CD4-positive, alpha-beta memory T cell (primary cell): ENCODE measurements around the gene PRDM10. TPM values are rescaled to one million over a fixed set of nuclear protein-coding genes. Genes with fewer than 3 reads are reported as not detected.

Experiments
- CTCF ChIA-PET: fragments of 350-600 bp; sonication (Branson Sonifier 250); formaldehyde crosslinking; loops from one replicate; lab custom pipeline; 2021; ENCODE audit warnings: inconsistent platforms; ENCODE audit not compliant: partially characterized antibody; lab: Charles Lee
- POLR2A ChIA-PET: fragments of 350-600 bp; sonication (Branson Sonifier 250); formaldehyde crosslinking; loops from one replicate; lab custom pipeline; 2021; ENCODE audit not compliant: partially characterized antibody; lab: Charles Lee
- DNase-seq, 5 donors: peaks; one replicate each; pipeline versions ENCODE4 v3.0.0 to v3.0.0-alpha.2; 2020 to 2022; ENCODE audit warnings: mixed read lengths in 1 of 5
- H3K27ac ChIP-seq: one replicate; pipeline ENCODE4 v1.7.0; 2013; ENCODE audit warnings: low read depth, low read length
- H3K27me3 ChIP-seq: 2 replicates; pipeline ENCODE4 v1.7.0; 2013; ENCODE audit warnings: mild to moderate bottlenecking, low read length, moderate library complexity; ENCODE audit not compliant: insufficient read depth
- H3K36me3 ChIP-seq: 2 replicates; pipeline ENCODE4 v1.7.0; 2013; ENCODE audit warnings: mild to moderate bottlenecking, low read length, moderate library complexity; ENCODE audit not compliant: insufficient read depth
- H3K4me1 ChIP-seq: 2 replicates; pipeline ENCODE4 v1.7.0; 2013; ENCODE audit warnings: mild to moderate bottlenecking, low read length, moderate library complexity; ENCODE audit not compliant: insufficient read depth
- H3K4me3 ChIP-seq, 2 donors: one replicate each; pipeline ENCODE4 v1.7.0; 2013; ENCODE audit warnings: low read length in 2 of 2, mild to moderate bottlenecking in 1 of 2
- H3K9me3 ChIP-seq, 2 donors: one replicate each; pipeline ENCODE4 v1.7.0; 2013; ENCODE audit warnings: low read length in 2 of 2, control low read depth in 1 of 2; ENCODE audit not compliant: control insufficient read depth in 1 of 2
- H3K27ac Mint-ChIP-seq, 7 donors: one replicate each; pipeline ENCODE4 v1.8.0; 2020 to 2021; ENCODE audit warnings: mixed read lengths in 7 of 7, mild to moderate bottlenecking in 6 of 7, inconsistent platforms in 3 of 7, moderate library complexity in 3 of 7
- H3K27me3 Mint-ChIP-seq, 2 donors: one replicate each; pipeline ENCODE4 v1.8.0; 2020 to 2021; ENCODE audit warnings: mixed read lengths in 2 of 2
- H3K36me3 Mint-ChIP-seq, 2 donors: one replicate each; pipeline ENCODE4 v1.8.0; 2020 to 2021; ENCODE audit warnings: mixed read lengths in 2 of 2, inconsistent platforms in 1 of 2, mild to moderate bottlenecking in 1 of 2
- H3K4me1 Mint-ChIP-seq, 4 donors: one replicate each; pipeline ENCODE4 v1.8.0; 2020 to 2021; ENCODE audit warnings: mixed read lengths in 4 of 4, mild to moderate bottlenecking in 1 of 4
- H3K4me3 Mint-ChIP-seq, 8 donors: one replicate each; pipeline ENCODE4 v1.8.0; 2020 to 2021; ENCODE audit warnings: mixed read lengths in 8 of 8, mild to moderate bottlenecking in 7 of 8, moderate library complexity in 6 of 8, inconsistent platforms in 3 of 8
- H3K9me3 Mint-ChIP-seq, 8 donors: one replicate each; pipeline ENCODE4 v1.8.0; 2020 to 2021; ENCODE audit warnings: mixed read lengths in 8 of 8, mild to moderate bottlenecking in 5 of 8, inconsistent platforms in 3 of 8, moderate library complexity in 1 of 8
- intact Hi-C: fragments of 100-400 bp; cut with micrococcal nuclease; formaldehyde crosslinking; loops from one replicate; pipeline ENCODE4 v1.15.1; 2023
- polyA plus RNA-seq, 2 donors: library from polyadenylated mRNA; unstranded; fragments of 300-500 nt; fragmentation: Illumina TruSeq; gene quantifications; one replicate each; pipeline ENCODE4 v1.2.3, GENCODE V29; 2021
- total RNA-seq, 2 experiments: library from RNA; stranded (reverse); gene quantifications; one replicate each; pipeline ENCODE4 v1.2.3, GENCODE V29; 2021

The PRDM10 gene
- total and polyA plus RNA-seq, 4 experiments from 2014 or later: 1.3 to 13.0 (median 7.8) TPM

DNA sequence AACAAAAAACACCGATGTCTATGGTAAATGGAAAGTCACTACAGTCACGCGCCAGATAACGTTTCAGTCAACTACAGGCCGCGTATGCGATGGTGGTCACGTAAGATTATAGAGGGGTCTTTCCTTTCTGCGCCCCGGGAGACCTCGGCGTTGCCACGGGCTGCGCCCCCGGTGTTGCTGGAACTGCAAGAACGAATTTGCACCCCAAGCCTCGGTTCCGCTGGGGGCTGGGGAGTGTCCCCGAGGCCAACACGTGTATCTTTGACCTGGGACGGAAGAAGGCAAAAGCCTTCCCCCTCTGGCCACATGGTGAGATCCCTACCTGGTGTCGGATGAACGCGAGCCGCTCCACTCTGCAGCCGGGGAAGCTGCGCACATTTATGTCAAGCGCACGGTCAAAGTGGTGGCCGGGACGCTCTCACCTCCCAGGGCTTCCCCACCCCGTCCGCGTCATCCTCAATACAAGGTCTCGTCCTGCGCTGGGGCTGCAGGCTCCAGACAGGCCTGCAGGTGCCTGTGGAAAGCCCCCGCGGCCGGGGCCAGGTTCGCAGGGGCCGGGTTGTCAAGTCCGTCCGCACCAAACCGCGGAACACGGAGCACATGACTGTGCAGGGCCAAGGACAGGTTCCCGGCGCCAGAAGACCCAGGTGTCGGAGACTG lies 37.8 kb upstream of the PRDM10 start:
- Histone ChIP-seq H3K4me3 (no peak overlapping the region), H3K9me3 (no peaks in the 10 kb centered on the region), H3K4me1 (no peaks in the 10 kb centered on the region), H3K36me3 (no peaks in the 10 kb centered on the region), H3K27ac (no peak overlapping the region), H3K27me3 (no peaks in the 10 kb centered on the region)
- peaks cover 8 to 13% of the 10 kb centered on the region in 2 donors for H3K27me3 Mint-ChIP-seq
- intact Hi-C loops: no loop called here
- H3K4me1 Mint-ChIP-seq: peaks cover 0 to 5% (median 1%) of the 10 kb centered on the region in 4 donors
- no peaks in the 10 kb centered on the region for H3K36me3 Mint-ChIP-seq
- peaks cover 0 to 3% (median 0%) of the 10 kb centered on the region in 8 donors for H3K9me3 Mint-ChIP-seq
- no peak for DNase-seq
- CTCF ChIA-PET: no interaction called here
- POLR2A ChIA-PET: no interaction called here
- no peak overlapping the region for H3K27ac Mint-ChIP-seq
- H3K4me3 Mint-ChIP-seq: no peak overlapping the region

DNA sequence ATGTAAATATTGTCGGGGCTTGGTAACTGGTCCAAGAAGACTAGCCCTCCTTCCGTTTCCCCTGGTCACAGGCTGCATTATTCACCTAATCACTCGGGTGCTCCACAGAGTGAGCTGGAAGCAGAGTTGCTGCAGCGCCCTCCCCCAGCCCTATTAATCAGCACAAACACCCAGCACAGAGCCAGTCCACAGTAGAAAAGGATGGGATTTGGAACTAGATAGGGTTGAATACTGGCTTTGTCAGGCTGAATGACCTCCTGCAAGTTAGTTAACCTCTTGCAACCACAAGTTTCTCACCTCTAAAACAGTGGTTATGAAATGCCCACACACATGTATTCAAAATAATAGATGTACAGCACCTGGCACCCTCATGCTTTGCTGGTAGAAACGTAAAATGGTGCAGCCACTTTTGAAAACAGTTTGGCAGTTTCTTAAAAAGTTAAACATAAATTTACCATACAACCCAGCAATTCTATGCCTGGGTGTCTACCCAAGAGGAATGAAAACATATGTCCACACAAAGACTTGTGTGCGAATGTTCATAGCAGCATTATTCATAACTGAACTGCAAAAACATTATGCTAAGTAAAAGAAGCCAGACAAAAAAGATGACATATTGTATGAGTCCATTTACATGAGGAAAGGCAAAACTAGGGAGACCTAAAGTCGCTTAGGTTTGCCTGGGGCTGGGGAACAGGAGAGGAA lies 35.4 kb upstream of the PRDM10 start:
- Mint-ChIP-seq H3K9me3 (peaks cover 0 to 3% (median 0%) of the 10 kb centered on the region in 8 donors), H3K4me1 (peaks cover 0 to 3% (median 1%) of the 10 kb centered on the region in 4 donors), H3K36me3 (no peaks in the 10 kb centered on the region), H3K27ac (no peak overlapping the region), H3K27me3 (peaks cover 8 to 10% of the 10 kb centered on the region in 2 donors), H3K4me3 (no peak overlapping the region)
- Histone ChIP-seq H3K4me3 (no peak overlapping the region), H3K27me3 (no peaks in the 10 kb centered on the region), H3K27ac (no peak overlapping the region), H3K9me3 (no peaks in the 10 kb centered on the region), H3K36me3 (no peaks in the 10 kb centered on the region), H3K4me1 (no peaks in the 10 kb centered on the region)
- POLR2A ChIA-PET: no interaction called here
- DNase-seq: no peak
- CTCF ChIA-PET: no interaction called here
- intact Hi-C loops: no loop called here

DNA sequence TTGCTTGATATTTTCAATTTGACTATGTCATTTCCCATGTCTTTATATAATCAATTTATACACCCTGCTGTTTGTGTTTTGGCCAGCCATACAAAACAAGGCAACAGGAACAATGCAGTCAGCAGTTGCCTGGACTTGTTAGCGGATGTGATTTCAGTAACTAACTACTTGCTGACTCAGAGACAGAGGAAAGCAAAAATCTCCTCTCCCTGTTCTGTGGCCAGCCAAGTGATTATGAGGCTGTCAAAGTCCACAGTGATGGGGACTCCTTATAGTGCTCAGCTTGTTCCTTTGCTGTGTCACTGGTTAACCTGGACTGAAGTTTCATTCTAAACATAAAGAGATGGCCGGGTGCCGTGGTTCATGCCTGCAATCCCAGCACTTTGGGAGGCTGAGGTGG lies 34.4 kb upstream of the PRDM10 start:
- peaks cover 6 to 7% of the 10 kb centered on the region in 2 donors for H3K27me3 Mint-ChIP-seq
- H3K27ac Mint-ChIP-seq: no peak overlapping the region
- peaks cover 0 to 2% (median under 1%) of the 10 kb centered on the region in 4 donors for H3K4me1 Mint-ChIP-seq

DNA sequence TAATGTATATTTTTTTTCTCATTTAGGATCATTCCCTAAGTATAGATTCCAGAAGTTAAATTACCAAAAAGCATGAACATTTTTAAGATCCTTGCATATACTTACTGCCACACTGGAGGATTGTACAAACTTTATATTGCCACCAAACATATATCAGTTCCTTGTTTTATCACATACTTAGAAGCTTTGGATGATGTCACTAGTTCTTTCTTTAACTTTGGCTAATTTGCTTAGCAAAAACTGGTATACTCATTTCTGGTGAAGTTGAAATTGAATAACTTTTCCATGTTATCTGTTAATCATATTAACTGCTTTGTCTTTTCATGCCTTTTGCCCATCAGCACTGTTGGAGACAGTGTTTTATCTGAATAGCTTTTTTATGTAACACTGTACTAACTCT lies 31.6 kb upstream of the PRDM10 start:
- no peak for DNase-seq
- no peaks in the 10 kb centered on the region for H3K36me3 Mint-ChIP-seq
- Histone ChIP-seq H3K9me3 (no peaks in the 10 kb centered on the region), H3K27ac (no peak overlapping the region), H3K27me3 (no peaks in the 10 kb centered on the region), H3K4me1 (no peaks in the 10 kb centered on the region), H3K4me3 (no peak overlapping the region), H3K36me3 (no peaks in the 10 kb centered on the region)
- no peak overlapping the region for H3K27ac Mint-ChIP-seq
- H3K4me3 Mint-ChIP-seq: no peak overlapping the region
- intact Hi-C loops: no loop called here
- POLR2A ChIA-PET: no interaction called here
- no peaks in the 10 kb centered on the region for H3K4me1 Mint-ChIP-seq
- H3K27me3 Mint-ChIP-seq: peaks cover 3 to 6% of the 10 kb centered on the region in 2 donors
- CTCF ChIA-PET: interaction anchor here (0.5 to 1.2 kb wide), 2 partner anchors 98 to 176 kb away, joined by 3 to 4 read pairs; no protein-coding TSS in a partner anchor
- peaks cover 0 to 2% (median 0%) of the 10 kb centered on the region in 8 donors for H3K9me3 Mint-ChIP-seq

More for the DNA sequence above, 34.4 kb upstream of the PRDM10 start:
- no peaks in the 10 kb centered on the region for H3K4me1 ChIP-seq
- DNase-seq: no peak
- H3K36me3 Mint-ChIP-seq: no peaks in the 10 kb centered on the region
- no peaks in the 10 kb centered on the region for H3K27me3 ChIP-seq
- H3K9me3 ChIP-seq: no peaks in the 10 kb centered on the region
- intact Hi-C loops: no loop called here
- no peak overlapping the region for H3K4me3 Mint-ChIP-seq
- no peak overlapping the region for H3K27ac ChIP-seq
- H3K36me3 ChIP-seq: no peaks in the 10 kb centered on the region
- CTCF ChIA-PET: no interaction called here
- H3K4me3 ChIP-seq: no peak overlapping the region
- H3K9me3 Mint-ChIP-seq: peaks cover 0 to 2% (median 0%) of the 10 kb centered on the region in 8 donors
- POLR2A ChIA-PET: no interaction called here

DNA sequence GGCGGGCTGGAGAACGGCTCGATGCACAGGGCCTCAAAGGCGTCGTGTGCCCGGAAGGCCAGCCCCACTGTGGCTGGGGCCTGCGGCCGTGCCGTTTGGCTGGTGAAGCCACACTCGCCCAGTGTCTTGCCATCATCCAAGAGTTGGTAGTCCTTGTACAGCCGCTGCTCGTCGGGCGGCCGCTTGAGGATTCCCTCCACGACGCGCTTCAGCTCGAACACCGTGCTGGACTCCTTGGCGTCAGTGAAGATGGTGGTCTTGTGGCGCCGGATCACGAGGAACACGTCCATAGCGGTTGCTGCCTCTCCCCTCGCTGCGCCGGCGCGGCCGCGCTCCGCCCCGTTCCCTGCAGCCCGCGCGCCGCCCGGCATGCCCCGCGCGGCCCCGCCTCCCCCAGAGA lies 30.3 kb upstream of the PRDM10 start:
- H3K27me3 Mint-ChIP-seq: peaks cover 2 to 4% of the 10 kb centered on the region in 2 donors
- Histone ChIP-seq H3K27ac (no peak overlapping the region), H3K9me3 (no peaks in the 10 kb centered on the region), H3K4me1 (no peaks in the 10 kb centered on the region), H3K36me3 (no peaks in the 10 kb centered on the region), H3K27me3 (no peaks in the 10 kb centered on the region), H3K4me3 (no peak overlapping the region)
- no peak overlapping the region for H3K4me3 Mint-ChIP-seq
- H3K9me3 Mint-ChIP-seq: no peaks in the 10 kb centered on the region
- DNase-seq: no peak
- intact Hi-C loops: no loop called here
- no peaks in the 10 kb centered on the region for H3K36me3 Mint-ChIP-seq
- no peak overlapping the region for H3K27ac Mint-ChIP-seq
- CTCF ChIA-PET: interaction anchor here (0.6 to 1.3 kb wide), 2 partner anchors 15 to 45 kb away, joined by 3 to 5 read pairs; no protein-coding TSS in a partner anchor
- POLR2A ChIA-PET: no interaction called here
- no peaks in the 10 kb centered on the region for H3K4me1 Mint-ChIP-seq

DNA sequence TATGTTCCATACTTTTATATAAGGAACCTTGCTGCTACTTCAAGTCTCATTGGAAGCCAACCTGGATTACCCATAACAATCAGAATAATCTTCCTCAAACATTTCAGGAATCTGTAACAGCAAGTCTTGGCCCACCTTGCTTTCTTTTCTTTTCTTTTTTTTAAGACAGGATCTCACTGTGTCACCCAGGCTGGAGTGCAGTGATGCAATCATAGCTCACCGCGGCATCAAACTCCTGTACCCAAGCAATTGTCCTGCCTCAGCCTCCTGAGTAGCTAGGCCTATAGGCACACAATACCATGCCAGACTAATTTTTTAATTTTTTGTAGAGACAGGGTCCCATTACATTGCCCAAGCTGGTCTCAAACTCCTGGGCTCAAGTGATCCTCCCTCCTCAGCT lies 29.3 kb upstream of the PRDM10 start:
- Histone ChIP-seq H3K27me3 (no peaks in the 10 kb centered on the region), H3K4me1 (no peaks in the 10 kb centered on the region), H3K9me3 (no peaks in the 10 kb centered on the region), H3K36me3 (no peaks in the 10 kb centered on the region), H3K4me3 (no peak overlapping the region), H3K27ac (no peak overlapping the region)
- Mint-ChIP-seq H3K27ac (no peak overlapping the region), H3K27me3 (peaks cover 0 to 4% of the 10 kb centered on the region in 2 donors), H3K4me3 (no peak overlapping the region), H3K36me3 (no peaks in the 10 kb centered on the region), H3K4me1 (no peaks in the 10 kb centered on the region), H3K9me3 (no peaks in the 10 kb centered on the region)
- POLR2A ChIA-PET: no interaction called here
- DNase-seq: no peak
- intact Hi-C loops: no loop called here
- CTCF ChIA-PET: interaction anchor here (0.8 kb wide), 1 partner anchor 14 kb away, joined by 3 read pairs; no protein-coding TSS in a partner anchor

DNA sequence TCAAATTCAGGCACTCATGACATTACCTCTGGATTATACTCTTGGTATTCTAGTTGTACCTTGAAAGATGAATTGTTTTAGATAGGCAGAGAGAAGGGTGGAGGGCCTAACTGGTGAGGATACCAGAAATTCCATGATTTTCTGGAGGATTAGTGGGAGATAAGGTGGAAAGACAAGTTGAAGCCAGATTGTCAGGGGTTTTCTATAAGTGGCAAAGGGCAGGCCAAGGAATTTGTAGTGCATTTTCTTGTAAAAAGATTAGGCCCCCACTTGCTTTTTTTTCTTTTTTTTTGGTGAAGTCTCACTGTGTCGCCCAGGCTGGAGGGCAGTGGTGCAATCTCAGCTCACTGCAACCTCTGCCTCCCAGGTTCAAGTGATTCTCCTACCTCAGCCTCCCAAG lies 28.4 kb upstream of the PRDM10 start:
- H3K9me3 ChIP-seq: no peaks in the 10 kb centered on the region
- H3K27ac Mint-ChIP-seq: no peak overlapping the region
- intact Hi-C loops: no loop called here
- H3K27ac ChIP-seq: no peak overlapping the region
- H3K36me3 Mint-ChIP-seq: no peaks in the 10 kb centered on the region
- no peaks in the 10 kb centered on the region for H3K4me1 Mint-ChIP-seq
- ChIA-PET CTCF (interaction anchor here (0.8 kb wide), 1 partner anchor 14 kb away, joined by 3 read pairs; no protein-coding TSS in a partner anchor), POLR2A (no interaction called here)
- no peak overlapping the region for H3K4me3 Mint-ChIP-seq
- no peaks in the 10 kb centered on the region for H3K4me1 ChIP-seq
- no peak overlapping the region for H3K4me3 ChIP-seq
- DNase-seq: no peak
- H3K27me3 Mint-ChIP-seq: peaks cover 1 to 4% of the 10 kb centered on the region in 2 donors
- H3K9me3 Mint-ChIP-seq: no peaks in the 10 kb centered on the region
- H3K36me3 ChIP-seq: no peaks in the 10 kb centered on the region
- no peaks in the 10 kb centered on the region for H3K27me3 ChIP-seq
